A673 (cell line): ENCODE results near the gene STK26. TPM values are rescaled to one million over a fixed set of nuclear protein-coding genes. Genes with fewer than 3 reads are reported as not detected.

Source experiments
- Bru-seq: library from RNA; stranded (reverse); fragments of 400-500 nt; gene quantifications from one replicate; lab custom pipeline; 2021; lab: Mats Ljungman, UMichigan
- BruChase-seq, 2 experiments: library from RNA; stranded (reverse); fragments of 400-500 nt; gene quantifications; one replicate each; lab custom pipeline; 2021; lab: Mats Ljungman, UMichigan
- BruUV-seq: library from RNA; stranded (reverse); fragments of 400-500 nt; replicated peaks from 2 replicates; lab custom pipeline; 2021; lab: Mats Ljungman, UMichigan
- CTCF ChIA-PET: fragments of 300-600 bp; sonication (Branson Sonifier 250); formaldehyde crosslinking; loops from one replicate; lab custom pipeline; 2022; ENCODE audit warnings: antibody characterized with exemption; lab: Charles Lee
- POLR2A ChIA-PET: fragments of 300-600 bp; sonication (Branson Sonifier 250); formaldehyde crosslinking; loops from one replicate; lab custom pipeline; 2022; ENCODE audit warnings: antibody characterized with exemption; ENCODE audit not compliant: low non-redundant PET; lab: Charles Lee
- DNase-seq: peaks from one replicate; pipeline ENCODE4 v3.0.0-alpha.2; 2015; ENCODE audit warnings: low spot score
- H3K27ac ChIP-seq: fragments of 200-600 bp; sonication (generic); 2 replicates; pipeline ENCODE4 v1.5.1; 2016; ENCODE audit warnings: mixed run types, low read depth, mild to moderate bottlenecking, mixed read lengths, antibody characterized with exemption, low read length; ENCODE audit not compliant: poor library complexity, severe bottlenecking
- H3K27me3 ChIP-seq: fragments of 200-600 bp; sonication (generic); replicated peaks from 2 replicates; pipeline ENCODE4 v1.6.1; 2017; ENCODE audit warnings: mixed run types, low read depth, mild to moderate bottlenecking, mixed read lengths, antibody characterized with exemption, low read length; ENCODE audit not compliant: insufficient read depth, poor library complexity
- H3K36me3 ChIP-seq: fragments of 200-600 bp; sonication (generic); 2 replicates; pipeline ENCODE4 v1.6.1; 2016; ENCODE audit warnings: mixed run types, mild to moderate bottlenecking, mixed read lengths, antibody characterized with exemption, low read length; ENCODE audit not compliant: insufficient read depth, poor library complexity, severe bottlenecking
- H3K4me1 ChIP-seq: fragments of 200-600 bp; sonication (generic); 2 replicates; pipeline ENCODE4 v1.6.1; 2017; ENCODE audit warnings: mixed run types, mild to moderate bottlenecking, mixed read lengths, antibody characterized with exemption, low read length; ENCODE audit not compliant: insufficient read depth, poor library complexity, severe bottlenecking
- H3K4me3 ChIP-seq: fragments of 200-600 bp; sonication (generic); 2 replicates; pipeline ENCODE4 v1.5.1; 2016; ENCODE audit warnings: low read depth, mixed run types, mild to moderate bottlenecking, mixed read lengths, low read length; ENCODE audit not compliant: poor library complexity, severe bottlenecking
- H3K9me3 ChIP-seq: fragments of 200-600 bp; sonication (generic); 2 replicates; pipeline ENCODE4 v1.6.1; 2016; ENCODE audit warnings: mixed run types, low read depth, mild to moderate bottlenecking, mixed read lengths, antibody characterized with exemption, low read length; ENCODE audit not compliant: poor library complexity, severe bottlenecking
- CTCF ChIP-seq: fragments of 300-800, 200-600 bp; sonication (generic); conservative IDR thresholded peaks from 2 replicates; pipeline ENCODE4 v1.5.1; 2017; ENCODE audit warnings: low read depth, mild to moderate bottlenecking, antibody characterized with exemption, low read length, moderate library complexity, mixed read lengths
- EZH2 ChIP-seq: fragments of 200-600 bp; sonication (generic); IDR thresholded peaks from 2 replicates; pipeline ENCODE4 v1.6.1; 2017; ENCODE audit warnings: borderline replicate concordance, low read depth, mild to moderate bottlenecking, mixed read lengths, antibody characterized with exemption, low read length; ENCODE audit not compliant: poor library complexity, severe bottlenecking
- intact Hi-C: fragments of 100-400 bp; cut with micrococcal nuclease; formaldehyde crosslinking; loops from one replicate; pipeline ENCODE4 v1.10.0; 2022; ENCODE audit not compliant: unreplicated experiment
- long read RNA-seq: library from polyadenylated mRNA; stranded (forward); transcript quantifications from one replicate; pipeline ENCODE4 v2.0.0, GENCODE V29; 2022
- total RNA-seq: library from RNA; stranded (reverse); gene quantifications from 2 replicates; pipeline ENCODE4 v1.2.3, GENCODE V29; 2021

The STK26 gene
- total RNA-seq (60.8 and 61.0 TPM in 2 replicates), Bru-seq, nascent RNA (percentile 84 among the genes with signal in this experiment), BruChase-seq, experiment 1, labeled RNA remaining after a 2-hour chase (percentile 83 among the genes with signal in this experiment), BruChase-seq, experiment 2, labeled RNA remaining after a 6-hour chase (percentile 83 among the genes with signal in this experiment)
- long read RNA-seq, transcript STK26-202 (12 exons, 3,288 nt): major isoform, 50 of 77 reads
- long read RNA-seq, partial matches to known transcripts: 17 of 77 reads
- long read RNA-seq, other reads (novel, unspliced or antisense): 8 of 77 reads

- H3K36me3 ChIP-seq: no peaks in the 10 kb centered on the region
- POLR2A ChIA-PET: no interaction called here
- peak; percentile 88 for DNase-seq
- peak within 1 kb of the TSS; percentile 79 for H3K27ac ChIP-seq
- BruUV-seq: no TSS peak
- no peaks in the 10 kb centered on the region for H3K9me3 ChIP-seq
- TF ChIP-seq EZH2 (no peak), CTCF (no peak)
- H3K27me3 ChIP-seq: peaks cover 3% of the 10 kb centered on the region
- no peaks in the 10 kb centered on the region for H3K4me1 ChIP-seq
- CTCF ChIA-PET: no interaction called here
- peak within 1 kb of the TSS; percentile 72 for H3K4me3 ChIP-seq
- intact Hi-C loops: no loop called here
Observed at GRCh38 chrX:132022967-132023895, at the start of gene STK26. Gene STK26 (plus strand): TSS chrX:132023302. CDS start chrX:132023618, 316 bp downstream.

DNA sequence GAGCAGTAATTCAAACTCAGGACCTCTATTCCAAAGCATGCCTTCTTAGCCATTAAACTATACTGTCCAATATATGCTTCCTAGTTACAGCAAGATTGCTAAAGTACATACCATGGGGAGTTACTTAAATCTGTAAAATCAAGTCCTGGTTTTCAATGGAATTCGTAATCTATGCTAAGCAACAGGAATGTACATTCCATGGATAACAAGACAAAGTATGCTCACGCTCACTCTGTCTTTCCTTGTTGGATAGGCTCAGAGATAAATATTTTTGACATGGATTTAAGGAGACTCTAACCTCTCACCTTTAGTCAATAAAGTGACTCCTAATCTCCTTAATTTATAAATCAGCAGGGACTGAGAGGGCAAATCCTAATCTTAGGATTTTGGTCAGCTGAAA is 47.3 kb upstream of the STK26 start:
- DNase-seq: no peak
- TF ChIP-seq CTCF: no peak
- no peak for TF ChIP-seq EZH2
- ChIA-PET POLR2A (no interaction called here), CTCF (no interaction called here)
- Histone ChIP-seq H3K27me3 (peaks cover 4% of the 10 kb centered on the region), H3K27ac (no peak overlapping the region), H3K4me3 (no peak overlapping the region), H3K4me1 (no peaks in the 10 kb centered on the region), H3K36me3 (no peaks in the 10 kb centered on the region), H3K9me3 (no peaks in the 10 kb centered on the region)
- no TSS peak for BruUV-seq
- intact Hi-C loops: no loop called here

- DNase-seq: no peak
- Histone ChIP-seq H3K27ac (no peak overlapping the region), H3K4me1 (no peaks in the 10 kb centered on the region), H3K4me3 (no peak overlapping the region), H3K9me3 (no peaks in the 10 kb centered on the region), H3K36me3 (no peaks in the 10 kb centered on the region), H3K27me3 (peaks cover 7% of the 10 kb centered on the region)
- no peak for TF ChIP-seq EZH2
- no peak for TF ChIP-seq CTCF
- POLR2A ChIA-PET: no interaction called here
- CTCF ChIA-PET: no interaction called here
- intact Hi-C loops: no loop called here
- BruUV-seq: no TSS peak
Observed at GRCh38 chrX:131977619-131978018, 45.5 kb upstream of the STK26 start.
